VCaP (cell line): ENCODE data around the gene NSMCE1.
"Not testable (repeated sequence)": the region's sequence is repeated elsewhere in the genome, so short reads cannot be mapped to it uniquely, and the experiment has no call there.

Experiments used
- H3K27ac ChIP-seq: fragments of 450-650 bp; 2 replicates; pipeline ENCODE4 v1.5.1; 2017
- CTCF ChIP-seq: fragments of 450-650 bp; conservative IDR thresholded peaks from 2 replicates; pipeline ENCODE4 v1.5.1; 2017; ENCODE audit warnings: mild to moderate bottlenecking, moderate library complexity

Gene NSMCE1

GRCh38 chr16:27301236-27301861 lies 32.8 kb upstream of the NSMCE1 start:
- H3K27ac ChIP-seq: no peak overlapping the region
- no peak for TF ChIP-seq CTCF

- no peak overlapping the region for H3K27ac ChIP-seq
- TF ChIP-seq CTCF: no peak
Measured at GRCh38 chr16:27298132-27298531, 29.6 kb upstream of the NSMCE1 start.

DNA sequence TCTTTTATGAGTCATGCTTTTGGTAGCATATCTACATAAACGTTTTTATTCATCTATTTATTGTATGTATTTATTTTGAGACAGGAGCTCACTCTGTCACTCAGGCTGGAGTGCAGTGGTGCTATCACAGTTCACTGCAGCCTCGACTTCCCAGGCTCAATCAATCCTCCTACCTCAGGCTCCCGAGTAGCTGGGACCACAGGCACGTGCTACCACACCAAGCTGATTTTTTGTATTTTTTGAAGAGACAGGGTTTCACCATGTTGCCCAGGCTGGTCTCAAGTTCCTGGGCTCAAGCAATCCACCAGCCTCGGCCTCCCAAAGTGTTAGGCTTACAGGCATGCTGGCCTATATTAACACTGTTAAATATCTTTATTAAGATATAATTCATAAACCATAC lies 24.8 kb upstream of the NSMCE1 start:
- H3K27ac ChIP-seq: no peak overlapping the region
- no peak for TF ChIP-seq CTCF

DNA sequence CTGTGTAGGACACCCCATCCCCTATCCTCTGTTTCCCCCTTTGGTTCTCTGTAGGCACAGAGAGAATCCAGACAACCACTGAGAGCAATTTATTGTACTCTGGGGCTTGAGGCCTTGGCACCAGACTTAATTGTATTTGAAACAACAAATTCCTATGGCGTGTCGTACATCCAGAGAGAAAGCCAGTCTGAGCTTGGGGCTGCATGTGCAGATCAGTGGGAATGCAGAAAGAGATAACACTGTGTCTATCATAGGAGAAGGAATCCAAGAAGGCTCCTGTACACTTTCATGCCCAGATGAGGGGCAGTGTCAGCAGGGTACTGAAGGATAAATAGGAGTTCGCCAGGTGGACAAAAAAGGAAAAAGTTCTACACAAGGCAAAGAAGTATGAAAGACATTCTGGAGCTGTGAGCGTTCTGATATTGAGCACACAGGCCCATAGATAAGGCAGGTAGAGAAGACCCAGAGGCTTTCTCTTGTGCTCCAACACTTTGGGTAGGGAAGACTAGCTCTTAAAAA lies 23.2 kb upstream of the NSMCE1 start:
- no peak overlapping the region for H3K27ac ChIP-seq
- no peak for TF ChIP-seq CTCF

- H3K27ac ChIP-seq: no peak overlapping the region
- no peak for TF ChIP-seq CTCF
Measured at GRCh38 chr16:27291106-27291505, 22.5 kb upstream of the NSMCE1 start.

- no peak overlapping the region for H3K27ac ChIP-seq
Measured at GRCh38 chr16:27290562-27290961, 22.0 kb upstream of the NSMCE1 start.

DNA sequence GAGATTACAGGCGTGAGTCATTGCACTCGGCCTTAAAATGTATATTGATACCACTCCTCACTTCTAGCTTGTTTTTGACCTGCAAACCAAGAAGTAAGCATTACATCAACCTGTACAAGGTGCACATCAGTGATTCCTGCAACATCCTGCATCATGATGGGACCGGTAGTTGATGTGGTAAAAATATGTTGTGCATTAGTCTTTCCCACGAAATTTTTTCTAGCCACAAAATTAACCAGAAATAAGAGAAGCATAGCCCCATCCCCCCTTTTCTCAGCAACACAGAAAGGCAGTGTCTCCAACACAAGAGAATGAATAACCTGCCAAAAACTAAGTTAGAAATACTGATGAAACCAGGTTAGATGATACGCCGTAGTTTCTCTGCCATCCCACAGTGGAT lies 21.1 kb upstream of the NSMCE1 start:
- TF ChIP-seq CTCF: no peak
- H3K27ac ChIP-seq: no peak overlapping the region

More at GRCh38 chr16:27290562-27290961, 22.0 kb upstream of the NSMCE1 start:
- no peak for TF ChIP-seq CTCF

DNA sequence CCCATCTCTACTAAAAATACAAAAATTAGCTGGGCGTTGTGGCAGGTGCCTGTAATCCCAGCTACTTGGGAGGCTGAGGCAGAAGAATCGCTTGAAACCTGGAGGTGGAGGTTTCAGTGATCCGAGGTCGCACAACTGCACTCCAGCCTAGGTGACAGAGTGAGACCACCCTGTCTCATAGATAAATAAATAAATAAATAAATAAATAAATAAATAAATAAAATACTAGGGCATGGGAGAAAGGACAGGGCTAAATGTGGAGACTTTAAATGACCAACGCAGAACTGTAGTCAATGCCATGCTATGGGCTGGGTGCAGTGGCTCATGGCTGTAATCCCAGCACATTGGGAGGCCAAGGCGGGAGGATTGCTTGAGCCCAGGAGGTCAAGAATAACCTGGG lies 19.7 kb upstream of the NSMCE1 start:
- H3K27ac ChIP-seq: not testable (repeated sequence)
